Measurements from ENCODE around the gene MAPK7. TPM values are rescaled to one million over a fixed set of nuclear protein-coding genes. Genes with fewer than 3 reads are reported as not detected.

The MAPK7 gene
- total and polyA plus RNA-seq, 9 of the 15 experiments (the other 6 are each of a cell fraction or from before 2014, with no cell fraction given), result 0.46 to 7.5 (median 2.5) TPM

DNA sequence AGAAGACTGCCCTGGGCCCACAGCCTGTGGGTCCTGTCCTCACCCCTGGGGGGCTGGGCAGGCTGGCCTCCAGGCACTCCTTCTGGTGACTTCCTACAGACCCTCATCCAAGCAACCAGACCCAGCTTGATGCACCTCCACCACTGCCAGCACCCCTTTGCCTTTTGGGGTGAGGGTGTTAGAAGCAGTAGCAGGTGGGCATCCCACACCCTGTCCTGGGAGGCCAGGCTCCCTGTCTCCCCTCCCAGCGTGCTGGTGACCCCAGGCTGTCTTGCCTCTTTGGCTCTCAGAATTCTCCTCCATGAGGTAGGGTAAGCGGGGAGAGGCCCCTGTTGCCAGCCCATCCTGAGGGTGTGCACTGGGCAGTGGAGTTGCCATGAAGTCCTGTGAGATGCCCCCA lies 49.2 kb upstream of the MAPK7 start:
- Histone ChIP-seq H3K4me1 (replicated peaks in 1 of 2; ENCODE audit: control insufficient read depth in 2 of 2, insufficient read depth in 2 of 2, low read length in 2 of 2) (peaks cover 0 to 7% of the 10 kb centered on the region in 2 experiments; a peak in 2 of 5 replicates), H3K27me3 (ENCODE audit: control insufficient read depth in 2 of 2, insufficient read depth in 2 of 2, low read length in 2 of 2) (no peaks in the 10 kb centered on the region), H3K79me2 (ENCODE audit: control insufficient read depth, insufficient read depth, low read length) (no peaks in the 10 kb centered on the region), H3K4me2 (ENCODE audit: insufficient read depth, low read length) (no peak overlapping the region), H3K36me3 (ENCODE audit: control insufficient read depth, insufficient read depth, low read length) (no peaks in the 10 kb centered on the region; the same call in 2 of the 3 replicates), H2AFZ (ENCODE audit: low read depth, low read length) (no peak overlapping the region), H3K27ac (ENCODE audit: extremely low read depth, low read depth, low read length) (no peak overlapping the region), H3K4me3 (no peak overlapping the region), H3K9ac (ENCODE audit: insufficient read depth in 1 of 2, low read depth in 2 of 2, low read length in 2 of 2) (0 out of 4 replicates have a peak overlapping the region, but pooled peaks of 1 of the 2 experiments have one; percentile 5), H4K20me1 (replicated peaks; ENCODE audit: control insufficient read depth, insufficient read depth, low read length) (no peaks in the 10 kb centered on the region), H3K9me3 (replicated peaks; ENCODE audit: control insufficient read depth, insufficient read depth, low read depth, low read length) (no peaks in the 10 kb centered on the region), H3K9me1 (ENCODE audit: control insufficient read depth, insufficient read depth, low read length) (no peaks in the 10 kb centered on the region)
- no TSS peak for BruUV-seq (replicated peaks)
- CTCF ChIA-PET (ENCODE audit: low intra/inter-chr PET ratio), result no interaction called here
- 57% methylated on average over 2 of the region's 2 CpGs for WGBS (ENCODE audit: insufficient coverage, low coverage, missing lambda C conversion rate)
- TF ChIP-seq, protein P1, sequence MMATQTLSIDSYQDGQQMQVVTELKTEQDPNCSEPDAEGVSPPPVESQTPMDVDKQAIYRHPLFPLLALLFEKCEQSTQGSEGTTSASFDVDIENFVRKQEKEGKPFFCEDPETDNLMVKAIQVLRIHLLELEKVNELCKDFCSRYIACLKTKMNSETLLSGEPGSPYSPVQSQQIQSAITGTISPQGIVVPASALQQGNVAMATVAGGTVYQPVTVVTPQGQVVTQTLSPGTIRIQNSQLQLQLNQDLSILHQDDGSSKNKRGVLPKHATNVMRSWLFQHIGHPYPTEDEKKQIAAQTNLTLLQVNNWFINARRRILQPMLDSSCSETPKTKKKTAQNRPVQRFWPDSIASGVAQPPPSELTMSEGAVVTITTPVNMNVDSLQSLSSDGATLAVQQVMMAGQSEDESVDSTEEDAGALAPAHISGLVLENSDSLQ (IDR thresholded peaks at IDR 0.05), result no peak
- TF ChIP-seq HDAC6 (IDR thresholded peaks at IDR 0.05; ENCODE audit: low read depth, low read length) (no peak), POLR2G (IDR thresholded peaks at IDR 0.05; ENCODE audit: low read depth, low read length) (0 out of 2 replicates have a peak, but pooled peaks have one; percentile 25)
- POLR2A ChIA-PET, result no interaction called here
- intact Hi-C loops (cut with micrococcal nuclease) (no loop called here), in situ Hi-C loops (cut with MboI) (no loop called here)
- no peak for ATAC-seq
- no peak for DNase-seq (ENCODE audit: extremely low read depth in 1 of 4, low spot score in 3 of 4)
- FAIRE-seq, result no peak

DNA sequence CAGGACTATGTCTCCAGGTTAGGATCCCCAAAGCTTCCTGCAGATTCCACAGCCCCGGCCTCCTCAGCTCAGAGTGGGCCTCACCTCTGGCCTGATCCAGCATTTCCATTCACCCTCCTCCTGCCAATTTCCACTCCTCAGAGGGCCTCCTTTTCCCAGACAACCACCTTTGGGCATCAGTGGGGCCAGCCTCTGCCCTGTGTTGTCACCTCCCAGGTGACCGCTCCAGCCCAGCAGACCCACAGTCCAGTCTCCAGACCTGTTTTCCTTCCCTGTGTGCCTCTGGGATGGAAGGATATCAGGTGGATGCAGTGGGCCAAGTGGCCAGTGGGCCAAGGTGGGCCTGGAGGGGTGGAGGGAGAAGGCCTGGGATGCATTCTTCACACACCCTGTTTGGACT lies 48.5 kb upstream of the MAPK7 start:
- peaks cover 0 to 7% of the 10 kb centered on the region in 2 experiments; a peak in 2 of 5 replicates for H3K4me1 ChIP-seq (replicated peaks in 1 of 2; ENCODE audit: control insufficient read depth in 2 of 2, insufficient read depth in 2 of 2, low read length in 2 of 2)
- in situ Hi-C loops (cut with MboI) (no loop called here), intact Hi-C loops (cut with micrococcal nuclease) (no loop called here)
- ChIA-PET POLR2A (no interaction called here), CTCF (ENCODE audit: low intra/inter-chr PET ratio) (no interaction called here)
- H3K79me2 ChIP-seq (ENCODE audit: control insufficient read depth, insufficient read depth, low read length), result no peaks in the 10 kb centered on the region
- no peak overlapping the region for H3K4me3 ChIP-seq
- H3K27me3 ChIP-seq (ENCODE audit: control insufficient read depth in 2 of 2, insufficient read depth in 2 of 2, low read length in 2 of 2), result no peaks in the 10 kb centered on the region
- H2AFZ ChIP-seq (ENCODE audit: low read depth, low read length), result no peak overlapping the region
- BruUV-seq (replicated peaks), result no TSS peak
- H3K9me1 ChIP-seq (ENCODE audit: control insufficient read depth, insufficient read depth, low read length), result no peaks in the 10 kb centered on the region
- FAIRE-seq (no peak), ATAC-seq (no peak), DNase-seq (ENCODE audit: extremely low read depth in 1 of 4, low spot score in 3 of 4) (no peak)
- H3K9me3 ChIP-seq (replicated peaks; ENCODE audit: control insufficient read depth, insufficient read depth, low read depth, low read length), result no peaks in the 10 kb centered on the region
- no peaks in the 10 kb centered on the region for H4K20me1 ChIP-seq (replicated peaks; ENCODE audit: control insufficient read depth, insufficient read depth, low read length)
- 100% methylated on average over 1 of the region's 2 CpGs for WGBS (ENCODE audit: insufficient coverage, low coverage, missing lambda C conversion rate)
- no peak overlapping the region; a peak in 1 of 4 replicates for H3K9ac ChIP-seq (ENCODE audit: insufficient read depth in 1 of 2, low read depth in 2 of 2, low read length in 2 of 2)
- H3K27ac ChIP-seq (ENCODE audit: extremely low read depth, low read depth, low read length), result no peak overlapping the region
- TF ChIP-seq MAZ (CRISPR knock-in tag; conservative IDR thresholded peaks at IDR 0.05 in 1 of 2, IDR thresholded peaks at IDR 0.05 in 1 of 2), result no peak
- TF ChIP-seq PPARD (CRISPR knock-in tag; IDR thresholded peaks at IDR 0.05), result no peak
- TF ChIP-seq TEAD4 (IDR thresholded peaks at IDR 0.05; ENCODE audit: low read length), result no peak
- no peak for TF ChIP-seq TEAD4 (CRISPR knock-in tag; IDR thresholded peaks at IDR 0.05; ENCODE audit: borderline replicate concordance)
- H3K4me2 ChIP-seq (ENCODE audit: insufficient read depth, low read length), result no peak overlapping the region
- H3K36me3 ChIP-seq (ENCODE audit: control insufficient read depth, insufficient read depth, low read length), result no peaks in the 10 kb centered on the region; the same call in 2 of the 3 replicates

Data from K562 (cell line).